HG02981 (cell line): ENCODE data around the gene FOXRED2.
"Not testable (repeated sequence)": the region's sequence is repeated elsewhere in the genome, so short reads cannot be mapped to it uniquely, and the experiment has no call there.

Experiments
- ATAC-seq: cut with Tn5 transposase; IDR thresholded peaks from one replicate; pipeline ENCODE4 v1.9.1; 2021; ENCODE audit warnings: mild to moderate bottlenecking, moderate library complexity; ENCODE audit not compliant: unreplicated experiment

FOXRED2 gene

GRCh38 chr22:36452250-36452977, 54.4 kb downstream of the FOXRED2 start:
- no peak for ATAC-seq

- not testable (repeated sequence) for ATAC-seq
Observed at GRCh38 chr22:36450923-36451322, 55.9 kb downstream of the FOXRED2 start.

GRCh38 chr22:36449596-36450175, 57.2 kb downstream of the FOXRED2 start:
- ATAC-seq, result no peak

GRCh38 chr22:36447632-36448031, 59.2 kb downstream of the FOXRED2 start:
- ATAC-seq, result no peak

- no peak for ATAC-seq
Observed at GRCh38 chr22:36445158-36445668, 61.6 kb downstream of the FOXRED2 start.

GRCh38 chr22:36443198-36443770, 63.6 kb downstream of the FOXRED2 start:
- ATAC-seq, result no peak

GRCh38 chr22:36442506-36443197, 64.2 kb downstream of the FOXRED2 start:
- ATAC-seq, result no peak

- no peak for ATAC-seq
Observed at GRCh38 chr22:36440429-36441002, 66.3 kb downstream of the FOXRED2 start.

- no peak for ATAC-seq
Observed at GRCh38 chr22:36439481-36440271, 67.2 kb downstream of the FOXRED2 start.
